Measurements from ENCODE around the gene ZNF785.
"Not testable (repeated sequence)": the region's sequence is repeated elsewhere in the genome, so short reads cannot be mapped to it uniquely, and the experiment has no call there.

The ZNF785 gene

DNA sequence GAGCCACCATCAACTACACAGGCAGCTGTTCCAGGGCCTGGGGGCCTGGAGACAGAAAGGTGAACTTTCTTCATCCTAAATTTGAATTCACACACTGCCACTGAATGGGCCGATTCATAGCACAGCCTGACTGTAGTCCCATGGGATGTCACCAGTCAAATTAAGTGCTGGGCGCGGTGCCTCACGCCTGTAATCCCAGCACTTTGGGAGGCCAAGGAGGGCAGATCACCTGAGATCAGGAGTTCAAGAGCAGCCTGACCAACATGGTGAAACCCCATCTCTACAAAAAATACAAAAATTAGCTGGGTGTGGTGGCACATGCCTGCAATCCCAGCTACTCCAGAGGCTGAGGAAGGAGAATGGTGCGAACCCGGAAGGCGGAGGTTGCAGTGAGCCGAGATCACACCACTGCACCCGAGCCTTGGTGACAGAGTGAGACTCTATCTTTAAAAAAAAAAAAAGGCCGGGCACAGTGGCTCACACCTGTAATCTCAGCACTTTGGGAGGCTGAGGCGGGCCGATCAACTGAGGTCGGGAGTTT lies 45.4 kb downstream of the ZNF785 start:
- DNase-seq (ENCODE audit: low read depth in 2 of 2) = not testable (repeated sequence)

DNA sequence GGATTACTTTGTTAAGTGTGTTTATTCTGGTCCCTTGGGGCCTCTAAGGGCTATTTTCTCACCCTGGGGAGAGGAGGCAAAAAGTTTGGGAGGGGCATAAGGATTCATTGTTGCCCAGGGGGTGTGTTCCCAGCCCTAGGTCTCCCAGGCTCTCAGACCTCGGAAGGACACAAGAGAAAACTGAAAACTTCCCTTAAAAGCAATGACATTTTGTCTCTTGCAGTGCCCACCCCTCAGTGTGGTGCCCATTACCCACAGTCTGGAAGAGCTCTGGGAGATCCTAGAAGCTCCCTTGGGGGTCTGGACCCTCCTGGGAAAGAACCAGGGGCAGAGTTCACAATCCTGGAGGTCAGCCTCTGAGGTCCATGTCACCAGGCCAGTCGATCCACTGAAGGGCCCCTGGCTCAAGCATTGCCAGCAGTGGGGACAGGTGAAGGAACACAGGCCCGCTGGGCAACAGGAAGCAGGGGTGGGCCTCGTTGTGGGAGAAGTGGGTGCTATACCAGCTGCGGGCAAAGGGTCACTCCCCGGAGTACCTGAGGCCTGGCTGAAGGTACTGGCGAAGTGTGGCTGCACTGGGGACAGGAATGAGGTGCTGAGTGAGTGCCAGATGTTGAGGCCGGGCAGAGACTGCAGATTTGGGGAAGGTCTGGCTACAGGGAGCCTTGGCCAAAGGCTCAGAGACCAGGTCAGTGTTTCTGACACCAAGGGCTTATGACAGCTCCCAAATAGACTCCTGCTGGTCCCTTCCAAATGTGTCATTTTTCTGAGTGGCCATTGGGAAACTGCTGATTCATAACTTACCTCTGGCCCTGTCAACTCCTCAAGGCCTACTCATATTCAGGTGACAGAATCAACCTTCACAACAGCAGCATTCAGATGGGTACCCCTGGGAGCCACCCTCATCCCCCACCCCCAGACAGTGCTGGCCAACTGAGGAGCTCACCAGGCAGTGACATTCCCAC lies 46.2 kb downstream of the ZNF785 start:
- no peak for DNase-seq (ENCODE audit: low read depth in 2 of 2)

DNA sequence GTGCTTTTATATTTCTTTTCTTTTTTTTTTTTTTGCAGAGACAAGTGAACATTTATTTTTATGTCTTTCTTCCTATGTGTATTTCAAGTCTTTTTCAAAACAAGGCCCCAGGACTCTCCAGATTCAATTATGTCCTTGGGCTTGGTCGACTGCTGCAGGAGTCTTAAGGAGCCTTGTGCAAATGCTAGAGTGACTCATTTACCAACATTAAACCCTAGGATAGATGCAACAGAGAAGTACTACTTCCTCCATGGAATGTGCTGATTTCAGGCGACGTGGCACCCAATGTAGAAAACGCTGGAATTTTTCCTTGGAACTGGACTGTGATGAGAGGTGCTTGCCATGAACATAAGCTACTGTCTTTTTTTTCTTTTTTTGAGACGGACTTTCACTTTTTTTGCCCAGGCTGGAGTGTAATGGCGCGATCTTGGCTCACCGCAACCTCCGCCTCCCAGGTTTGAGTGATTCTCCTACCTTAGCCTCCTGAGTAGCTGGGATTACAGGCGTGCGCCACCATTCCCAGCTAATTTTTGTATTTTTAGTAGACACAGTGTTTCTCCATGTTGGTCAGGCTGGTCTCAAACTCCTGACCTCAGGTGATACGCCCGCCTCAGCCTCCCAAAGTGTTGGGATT lies 49.0 kb downstream of the ZNF785 start:
- DNase-seq (ENCODE audit: low read depth in 2 of 2) = not testable (repeated sequence)

DNA sequence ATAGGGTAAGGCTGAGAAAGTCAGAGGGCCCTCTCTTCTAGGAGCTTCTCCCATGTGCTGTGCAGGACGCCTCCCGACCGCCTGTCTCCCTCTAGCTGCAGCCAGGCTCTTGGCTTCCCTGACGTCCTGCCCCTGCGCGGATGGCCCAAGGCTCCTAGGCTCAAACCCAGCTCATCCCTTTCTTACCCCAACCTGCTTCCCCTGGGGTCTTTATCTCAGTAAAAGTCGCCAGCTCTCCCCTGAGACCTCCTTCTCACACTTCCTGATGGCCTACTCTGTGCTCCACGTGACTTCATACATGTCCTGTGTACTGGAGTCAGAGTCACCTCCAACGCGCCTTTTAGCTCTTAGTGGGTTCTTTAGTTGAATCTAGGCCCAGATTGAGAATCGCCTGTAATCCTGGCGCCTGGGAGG lies 49.7 kb downstream of the ZNF785 start:
- DNase-seq (ENCODE audit: low read depth in 2 of 2) = peak in 1 of 2 donors; percentile 54

DNA sequence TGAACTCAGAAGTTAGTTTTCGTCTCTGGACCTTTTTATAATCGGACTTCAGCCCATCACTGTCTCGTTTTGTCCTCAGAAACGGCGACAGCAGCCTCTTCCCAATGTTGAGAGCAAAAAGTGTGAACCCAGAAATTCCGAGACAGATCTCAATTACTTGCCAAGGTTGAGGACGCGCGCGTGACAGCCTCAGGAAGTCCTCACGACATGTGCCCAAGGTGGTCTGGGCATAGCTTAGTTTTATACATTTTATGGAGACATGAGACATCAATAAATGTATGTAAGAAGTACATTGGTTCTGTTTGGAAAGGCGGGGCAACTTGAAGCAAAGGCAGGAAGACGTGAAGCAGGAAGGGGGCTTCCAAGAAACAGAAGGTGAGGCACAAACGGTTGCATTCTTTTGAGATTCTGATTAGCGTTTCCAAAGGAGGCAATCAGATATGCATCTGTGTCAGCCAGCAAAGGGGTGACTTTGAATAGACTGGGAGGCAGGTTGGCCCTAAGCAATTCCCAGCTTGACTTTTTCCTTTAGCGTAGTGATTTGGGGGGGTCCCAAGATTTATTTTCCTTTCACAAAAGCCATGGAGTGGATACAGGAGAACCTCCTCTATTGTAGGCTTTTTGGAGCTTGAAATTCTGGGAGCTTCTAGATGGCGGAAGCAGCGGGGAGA lies 50.3 kb downstream of the ZNF785 start:
- no peak for DNase-seq (ENCODE audit: low read depth in 2 of 2)

DNA sequence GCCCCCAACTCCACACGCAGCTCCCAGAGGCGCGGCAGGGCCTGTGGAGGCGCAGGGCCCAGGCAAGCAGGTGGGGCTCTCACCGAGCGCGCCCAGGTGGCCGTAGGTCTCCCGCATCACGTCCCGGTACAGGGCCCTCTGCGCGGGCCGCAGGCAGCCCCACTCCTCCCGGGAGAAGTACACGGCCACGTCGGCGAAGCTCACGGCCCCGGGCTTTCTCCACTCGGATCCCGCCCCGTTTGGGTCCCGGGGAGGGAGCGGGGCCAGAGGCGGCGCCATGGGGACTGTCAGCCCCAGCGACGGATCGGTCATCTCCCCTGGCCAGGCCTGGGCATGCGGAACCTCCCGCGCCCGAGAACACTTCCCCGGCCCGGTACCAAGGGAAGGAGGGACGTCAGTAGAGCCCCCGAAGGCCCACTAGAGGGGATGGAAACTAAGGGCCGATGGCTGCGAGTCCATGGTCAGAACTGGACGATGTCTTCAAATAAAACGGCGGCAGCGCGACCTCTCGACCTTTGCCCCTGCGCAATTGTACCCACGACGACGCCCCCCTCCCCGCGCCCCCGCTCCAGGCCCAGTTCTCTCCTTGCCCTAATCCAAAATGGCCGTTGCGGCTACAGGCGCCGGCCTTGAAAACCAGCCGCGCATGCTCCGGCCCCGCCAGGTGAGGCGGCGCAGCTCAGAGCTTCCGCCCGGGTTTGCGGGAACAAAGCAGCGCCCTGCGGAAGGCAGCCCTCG lies 51.0 kb downstream of the ZNF785 start, which contains the start of gene ZNF747:
ZNF747 (minus strand) TSS at position 491 of the 738 bp plus-strand sequence; CDS start at position 312, 179 bp downstream.
- peak; percentile 87 for DNase-seq (ENCODE audit: low read depth in 2 of 2)

DNA sequence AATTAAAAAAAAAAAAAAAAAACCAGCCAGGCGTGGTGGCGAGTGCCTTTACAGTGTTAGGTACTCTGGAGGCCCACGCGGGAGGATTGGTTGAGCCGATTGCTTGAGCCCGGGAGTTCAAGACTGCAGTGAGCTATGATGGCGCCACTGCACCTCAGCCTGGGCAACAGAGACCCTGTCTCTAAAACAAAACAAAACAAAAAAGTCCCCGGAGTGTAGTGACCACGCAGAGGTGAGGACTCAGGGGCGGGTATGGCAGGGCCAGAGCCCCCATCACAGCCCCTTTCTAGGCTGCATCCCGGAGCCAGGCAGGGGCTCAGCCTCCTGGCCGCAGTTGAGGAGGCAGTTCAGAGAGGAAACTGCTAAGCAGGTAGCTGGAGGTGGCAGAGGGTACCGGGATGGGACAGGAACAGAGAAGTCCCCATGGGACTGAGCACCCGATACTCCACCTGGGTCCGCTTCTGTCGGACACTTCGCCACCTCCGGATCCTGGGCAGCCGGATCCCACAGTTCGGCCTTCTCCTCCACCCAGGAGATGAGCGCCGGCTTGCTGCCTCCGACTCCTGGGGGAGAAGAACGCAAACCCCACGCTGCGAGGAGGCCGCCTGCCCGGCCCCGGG lies 51.6 kb downstream of the ZNF785 start:
- no peak for DNase-seq (ENCODE audit: low read depth in 2 of 2)

DNA sequence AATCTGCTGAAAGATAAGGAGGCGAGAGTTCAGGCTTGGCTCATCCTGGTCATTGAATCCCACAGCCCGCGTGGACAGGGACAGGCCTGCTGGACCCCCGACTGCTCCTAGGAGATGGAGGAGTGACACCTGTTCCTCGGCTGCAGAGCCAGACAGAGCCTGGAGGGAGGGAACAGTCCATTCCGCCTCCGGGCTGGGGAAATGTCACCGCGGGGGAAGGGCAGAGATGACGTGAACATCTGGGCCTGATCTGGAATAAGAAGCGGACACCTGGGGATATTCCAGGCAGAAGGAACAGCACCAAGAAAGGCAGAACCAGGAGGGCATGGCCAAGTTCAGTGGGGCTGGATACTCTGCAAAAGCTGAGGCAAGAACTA lies 52.4 kb downstream of the ZNF785 start:
- DNase-seq (ENCODE audit: low read depth in 2 of 2) = no peak

DNA sequence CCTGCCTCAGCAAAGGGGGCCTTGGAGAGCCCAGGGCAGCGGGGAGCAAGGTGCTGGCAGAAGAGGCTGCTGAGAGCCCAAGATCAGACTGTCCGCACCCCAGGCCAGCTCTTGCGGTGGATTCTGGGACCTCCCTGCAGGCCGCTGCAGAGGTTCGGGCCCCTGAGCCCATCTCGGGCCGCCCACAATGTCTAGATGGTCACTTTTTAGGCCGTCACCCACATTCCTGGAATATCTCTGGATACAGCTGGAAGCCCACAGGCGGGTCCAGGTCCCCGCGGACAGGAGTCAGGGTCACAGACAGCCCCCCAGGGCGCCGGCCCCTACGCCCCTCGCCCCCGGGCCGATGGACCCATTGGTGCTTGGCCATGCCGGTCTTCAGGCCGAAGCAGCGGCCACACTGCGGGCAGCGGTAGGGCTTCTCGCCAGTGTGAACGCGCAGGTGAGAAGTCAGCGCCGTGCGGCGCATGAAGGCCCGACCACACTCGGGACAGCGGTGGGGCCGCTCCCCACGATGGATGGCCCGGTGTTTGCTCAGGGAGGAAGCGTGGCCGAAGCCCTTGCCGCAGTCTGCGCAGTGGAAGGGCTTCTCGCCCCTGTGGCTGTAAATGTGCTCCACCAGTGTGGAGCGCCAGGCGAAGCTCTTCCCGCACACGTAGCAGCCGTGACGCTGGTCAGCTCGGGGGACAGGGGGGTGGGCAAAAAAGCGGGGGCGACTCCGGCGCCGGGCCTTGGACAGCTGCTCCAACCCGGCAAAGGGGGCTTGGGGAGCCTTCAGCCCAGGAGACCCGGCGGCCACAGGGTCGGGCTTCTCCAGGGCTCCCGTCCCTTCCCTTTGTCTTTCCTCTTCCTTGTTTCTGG lies 53.0 kb downstream of the ZNF785 start:
- no peak for DNase-seq (ENCODE audit: low read depth in 2 of 2)

All from stimulated activated CD8-positive, alpha-beta memory T cell treated with anti-CD3 and anti-CD28 coated beads, Interleukin-15, amount 100 ng/mL, for 48 hours (primary cell).